SU-DHL-6 (cell line): ENCODE data around the gene USP21.

Experiments used
- H2AFZ ChIP-seq: fragments of 200-600 bp; sonication (generic); 2 replicates; pipeline ENCODE4 v1.6.1; 2014; ENCODE audit warnings: low read depth, mild to moderate bottlenecking, moderate library complexity, mixed read lengths, antibody characterized with exemption, low read length; ENCODE audit not compliant: severe bottlenecking
- H3F3A ChIP-seq: fragments of 200-600 bp; shearing (Covaris generic); 2 replicates; pipeline ENCODE4 v1.6.0; 2016; ENCODE audit warnings: antibody characterized with exemption, mild to moderate bottlenecking; ENCODE audit not compliant: insufficient read depth
- H3K27ac ChIP-seq: fragments of 200-600 bp; sonication (generic); 2 replicates; pipeline ENCODE4 v1.5.1; 2016; ENCODE audit warnings: low read depth, mild to moderate bottlenecking, low read length, moderate library complexity, mixed read lengths
- H3K27me3 ChIP-seq: fragments of 200-600 bp; sonication (generic), shearing (Covaris generic); 2 replicates; pipeline ENCODE4 v1.6.0; 2014; ENCODE audit warnings: mild to moderate bottlenecking, low read length
- H3K36me3 ChIP-seq: fragments of 200-600 bp; sonication (generic); 2 replicates; pipeline ENCODE4 v1.6.1; 2014; ENCODE audit warnings: mild to moderate bottlenecking, low read length, mixed read lengths
- H3K4me2 ChIP-seq: fragments of 300-600, 200-600 bp; shearing (Covaris generic), sonication (generic); 2 replicates; pipeline ENCODE4 v1.6.0; 2014; ENCODE audit warnings: low read length, low read depth, mild to moderate bottlenecking; ENCODE audit not compliant: poor library complexity, severe bottlenecking
- H3K4me3 ChIP-seq: fragments of 200-600 bp; sonication (generic); 2 replicates; pipeline ENCODE4 v1.5.1; 2014; ENCODE audit warnings: antibody characterized with exemption, low read length, mild to moderate bottlenecking, mixed read lengths; ENCODE audit not compliant: insufficient read depth, poor library complexity, severe bottlenecking
- H3K79me2 ChIP-seq: fragments of 200-600 bp; sonication (generic); 2 replicates; pipeline ENCODE4 v1.6.1; 2014; ENCODE audit warnings: mild to moderate bottlenecking, low read length, moderate library complexity; ENCODE audit not compliant: insufficient read depth
- H3K9ac ChIP-seq: fragments of 200-600 bp; sonication (generic); 2 replicates; pipeline ENCODE4 v1.7.0; 2014; ENCODE audit warnings: mild to moderate bottlenecking, low read length
- H3K9me2 ChIP-seq: fragments of 200-600 bp; sonication (generic); replicated peaks from 2 replicates; pipeline ENCODE4 v1.6.1; 2014; ENCODE audit warnings: low read length; ENCODE audit not compliant: insufficient read depth
- H3K9me3 ChIP-seq: fragments of 200-600 bp; sonication (generic); 2 replicates; pipeline ENCODE4 v1.6.1; 2014; ENCODE audit warnings: low read length, mixed read lengths; ENCODE audit not compliant: insufficient read depth
- H4K20me1 ChIP-seq: fragments of 200-600 bp; sonication (generic); 2 replicates; pipeline ENCODE4 v1.6.1; 2014; ENCODE audit warnings: low read depth, mild to moderate bottlenecking, antibody characterized with exemption, low read length, moderate library complexity, mixed read lengths
- EZH2phosphoT487 ChIP-seq: fragments of 200-600 bp; sonication (generic), shearing (Covaris generic); conservative IDR thresholded peaks from 2 replicates; pipeline ENCODE4 v1.6.1; 2018; ENCODE audit warnings: mild to moderate bottlenecking, antibody characterized with exemption, low read length, moderate library complexity, mixed read lengths
- TF ChIP-seq, protein P1 (sequence below): fragments of 200-600 bp; sonication (generic); IDR thresholded peaks from one replicate; pipeline ENCODE4 v1.5.1; 2017; ENCODE audit warnings: antibody characterized with exemption, mild to moderate bottlenecking, low read length, moderate library complexity; ENCODE audit not compliant: insufficient read depth, poor library complexity, severe bottlenecking

USP21 gene

GRCh38 chr1:161200992-161201835 lies 41.9 kb downstream of the USP21 start:
- Histone ChIP-seq H3K4me3 (no peak overlapping the region), H3K27me3 (no peaks in the 10 kb centered on the region), H3K27ac (no peak overlapping the region), H3K4me2 (peak overlapping the region; percentile 35), H4K20me1 (no peaks in the 10 kb centered on the region), H3K79me2 (peaks cover 10% of the 10 kb centered on the region), H3F3A (no peaks in the 10 kb centered on the region), H3K9me2 (no peaks in the 10 kb centered on the region), H3K9ac (no peak overlapping the region), H3K9me3 (no peaks in the 10 kb centered on the region), H2AFZ (peak overlapping the region; percentile 93), H3K36me3 (no peaks in the 10 kb centered on the region)
- TF ChIP-seq, protein P1, sequence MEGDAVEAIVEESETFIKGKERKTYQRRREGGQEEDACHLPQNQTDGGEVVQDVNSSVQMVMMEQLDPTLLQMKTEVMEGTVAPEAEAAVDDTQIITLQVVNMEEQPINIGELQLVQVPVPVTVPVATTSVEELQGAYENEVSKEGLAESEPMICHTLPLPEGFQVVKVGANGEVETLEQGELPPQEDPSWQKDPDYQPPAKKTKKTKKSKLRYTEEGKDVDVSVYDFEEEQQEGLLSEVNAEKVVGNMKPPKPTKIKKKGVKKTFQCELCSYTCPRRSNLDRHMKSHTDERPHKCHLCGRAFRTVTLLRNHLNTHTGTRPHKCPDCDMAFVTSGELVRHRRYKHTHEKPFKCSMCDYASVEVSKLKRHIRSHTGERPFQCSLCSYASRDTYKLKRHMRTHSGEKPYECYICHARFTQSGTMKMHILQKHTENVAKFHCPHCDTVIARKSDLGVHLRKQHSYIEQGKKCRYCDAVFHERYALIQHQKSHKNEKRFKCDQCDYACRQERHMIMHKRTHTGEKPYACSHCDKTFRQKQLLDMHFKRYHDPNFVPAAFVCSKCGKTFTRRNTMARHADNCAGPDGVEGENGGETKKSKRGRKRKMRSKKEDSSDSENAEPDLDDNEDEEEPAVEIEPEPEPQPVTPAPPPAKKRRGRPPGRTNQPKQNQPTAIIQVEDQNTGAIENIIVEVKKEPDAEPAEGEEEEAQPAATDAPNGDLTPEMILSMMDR: no peak

GRCh38 chr1:161201836-161202712 lies 42.8 kb downstream of the USP21 start, which contains the start of gene NDUFS2:
Gene NDUFS2 (plus strand): TSS chr1:161202367. CDS start chr1:161202386, 19 bp downstream.
- peak within 1 kb of the TSS; percentile 71 for H3K4me3 ChIP-seq
- H3K27me3 ChIP-seq: no peaks in the 10 kb centered on the region
- H3K9ac ChIP-seq: peak within 1 kb of the TSS; percentile 75
- H4K20me1 ChIP-seq: no peaks in the 10 kb centered on the region
- H3K27ac ChIP-seq: peak within 1 kb of the TSS; percentile 48
- H3K79me2 ChIP-seq: peaks cover 10% of the 10 kb centered on the region
- TF ChIP-seq, protein P1: peak; percentile 18
- TF ChIP-seq EZH2phosphoT487: no peak
- no peaks in the 10 kb centered on the region for H3K36me3 ChIP-seq
- H3K9me3 ChIP-seq: no peaks in the 10 kb centered on the region
- peak within 1 kb of the TSS; percentile 77 for H3K4me2 ChIP-seq
- H3F3A ChIP-seq: no peaks in the 10 kb centered on the region
- H3K9me2 ChIP-seq: no peaks in the 10 kb centered on the region
- peak within 1 kb of the TSS; percentile 93 for H2AFZ ChIP-seq

GRCh38 chr1:161206411-161207140 lies 47.3 kb downstream of the USP21 start:
- TF ChIP-seq, protein P1: no peak
- TF ChIP-seq EZH2phosphoT487: no peak
- Histone ChIP-seq H4K20me1 (no peaks in the 10 kb centered on the region), H2AFZ (no peak overlapping the region), H3K4me2 (no peak overlapping the region), H3K9ac (no peak overlapping the region), H3K79me2 (peaks cover 10% of the 10 kb centered on the region), H3K36me3 (peaks cover 4% of the 10 kb centered on the region; the same call in 1 of the 2 replicates), H3K9me2 (no peaks in the 10 kb centered on the region), H3K27me3 (no peaks in the 10 kb centered on the region), H3K27ac (no peak overlapping the region), H3K9me3 (no peaks in the 10 kb centered on the region), H3K4me3 (no peak overlapping the region), H3F3A (no peaks in the 10 kb centered on the region)
